H1 (cell line): ENCODE data around the gene GAS6. TPM values are rescaled to one million over a fixed set of nuclear protein-coding genes. Genes with fewer than 3 reads are reported as not detected.

Experiments used
- CTCF ChIA-PET: fragments of 300-600 bp; sonication (Branson Sonifier 250); formaldehyde crosslinking; loops from one replicate; lab custom pipeline; 2021; ENCODE audit not compliant: partially characterized antibody; lab: Charles Lee
- POLR2A ChIA-PET: fragments of 300-600 bp; sonication (Branson Sonifier 250); formaldehyde crosslinking; loops from one replicate; lab custom pipeline; 2021; ENCODE audit warnings: inconsistent platforms; ENCODE audit not compliant: partially characterized antibody; lab: Charles Lee
- DNase-seq, 2 experiments: peaks; one replicate each; pipeline versions ENCODE4 v3.0.0 to v3.0.0-alpha.2; 2010 to 2022; ENCODE audit warnings: low spot score in 2 of 2, low read depth in 1 of 2, mixed read lengths in 1 of 2
- FAIRE-seq: peaks from 2 replicates; lab custom pipeline; 2011; peaks lifted over from hg19 to GRCh38; lab: Jason Lieb, UNC
- H2AFZ ChIP-seq: 2 replicates; pipeline ENCODE4 v1.8.1; 2012; ENCODE audit warnings: low read length, inconsistent platforms
- H2AK5ac ChIP-seq: 2 replicates; pipeline ENCODE4 v1.6.1; 2013; ENCODE audit warnings: low read depth, low read length
- H2BK120ac ChIP-seq: replicated peaks from 2 replicates; pipeline ENCODE3; 2013; ENCODE audit warnings: low read depth, low read length, inconsistent platforms
- H2BK12ac ChIP-seq: 2 replicates; pipeline ENCODE4 v1.6.1; 2013; ENCODE audit warnings: low read depth, low read length
- H2BK15ac ChIP-seq: 2 replicates; pipeline ENCODE4 v1.6.1; 2013; ENCODE audit warnings: low read length
- H2BK20ac ChIP-seq: 2 replicates; pipeline ENCODE4 v1.6.1; 2013; ENCODE audit warnings: low read length
- H2BK5ac ChIP-seq: 2 replicates; pipeline ENCODE4 v1.6.1; 2013; ENCODE audit warnings: low read depth, low read length
- H3K14ac ChIP-seq: 2 replicates; pipeline ENCODE4 v1.6.1; 2013; ENCODE audit warnings: inconsistent platforms; ENCODE audit not compliant: insufficient read length
- H3K18ac ChIP-seq: 2 replicates; pipeline ENCODE4 v1.6.1; 2013; ENCODE audit warnings: low read length; ENCODE audit errors: extremely low read depth
- H3K23ac ChIP-seq: 2 replicates; pipeline ENCODE4 v1.6.1; 2013; ENCODE audit warnings: inconsistent platforms; ENCODE audit not compliant: insufficient read length
- H3K23me2 ChIP-seq: 2 replicates; pipeline ENCODE4 v1.6.1; 2013; ENCODE audit warnings: low read depth, low read length
- H3K27ac ChIP-seq: 2 replicates; pipeline ENCODE4 v1.6.1; 2011; ENCODE audit warnings: low read depth, low read length, inconsistent platforms
- H3K27me3 ChIP-seq, 4 experiments: replicated peaks in 1 of 4; 1 replicate in 1 of 4; 2 replicates in 3 of 4; pipeline versions ENCODE4 v1.6.1 to v1.8.1; 2011 to 2013; ENCODE audit warnings: low read length in 3 of 4, mild to moderate bottlenecking in 3 of 4, inconsistent platforms in 2 of 4, mixed read lengths in 2 of 4, moderate library complexity in 1 of 4; ENCODE audit not compliant: control insufficient read depth in 3 of 4, insufficient read depth in 3 of 4; ENCODE audit errors: extremely low read depth in 1 of 4
- H3K36me3 ChIP-seq, 4 experiments: 2 replicates each; pipeline versions ENCODE4 v1.6.1 to v1.8.1; 2011 to 2013; ENCODE audit warnings: mild to moderate bottlenecking in 4 of 4, low read length in 3 of 4, moderate library complexity in 2 of 4, control low read depth in 1 of 4, inconsistent platforms in 1 of 4; ENCODE audit not compliant: insufficient read depth in 4 of 4, control insufficient read depth in 2 of 4
- H3K4ac ChIP-seq: replicated peaks from 2 replicates; pipeline ENCODE3; 2013; ENCODE audit warnings: low read length, low read depth, mixed read lengths, inconsistent platforms; ENCODE audit not compliant: insufficient read length
- H3K4me1 ChIP-seq, 4 experiments: replicated peaks in 1 of 4; 1 replicate in 1 of 4; 2 replicates in 3 of 4; pipeline versions ENCODE4 v1.6.1 to v1.8.1; 2011 to 2013; ENCODE audit warnings: low read length in 3 of 4, inconsistent platforms in 2 of 4, mixed read lengths in 1 of 4; ENCODE audit not compliant: insufficient read depth in 4 of 4, control insufficient read depth in 3 of 4
- H3K4me2 ChIP-seq, 2 experiments: 2 replicates each; pipeline versions ENCODE4 v1.6.1 to v1.8.1; 2011 to 2013; ENCODE audit warnings: low read depth in 2 of 2, low read length in 2 of 2, control low read depth in 1 of 2, inconsistent platforms in 1 of 2, mild to moderate bottlenecking in 1 of 2; ENCODE audit not compliant: insufficient read depth in 1 of 2
- H3K4me3 ChIP-seq, 4 experiments: fragments of 200-600, 300-600 bp in 1 of 4; sonication (generic), shearing (Covaris generic), sonication (Bioruptor Twin) in 1 of 4; 2 replicates each; pipeline versions ENCODE4 v1.5.1 to v1.8.1; 2011 to 2016; ENCODE audit warnings: low read length in 4 of 4, low read depth in 3 of 4, control low read depth in 2 of 4, inconsistent platforms in 2 of 4, mild to moderate bottlenecking in 2 of 4, mixed read lengths in 1 of 4, moderate library complexity in 1 of 4; ENCODE audit not compliant: insufficient read depth in 2 of 4; ENCODE audit errors: extremely low read depth in 1 of 4
- H3K56ac ChIP-seq: replicated peaks from 2 replicates; pipeline ENCODE3; 2013; ENCODE audit warnings: low read depth, mild to moderate bottlenecking, mixed read lengths, low read length, inconsistent platforms; ENCODE audit not compliant: insufficient read length
- H3K79me1 ChIP-seq: 2 replicates; pipeline ENCODE4 v1.6.1; 2013; ENCODE audit warnings: low read depth, low read length, control low read depth
- H3K79me2 ChIP-seq, 2 experiments: 2 replicates each; pipeline versions ENCODE4 v1.6.1 to v1.8.1; 2012 to 2013; ENCODE audit warnings: low read length in 2 of 2, mild to moderate bottlenecking in 2 of 2, inconsistent platforms in 1 of 2; ENCODE audit not compliant: insufficient read depth in 2 of 2, control insufficient read depth in 1 of 2
- H3K9ac ChIP-seq, 4 experiments: replicated peaks in 1 of 4; 1 replicate in 1 of 4; 2 replicates in 3 of 4; pipeline versions ENCODE4 v1.6.1 to v1.8.1; 2011 to 2013; ENCODE audit warnings: low read depth in 3 of 4, low read length in 3 of 4, control low read depth in 2 of 4, mild to moderate bottlenecking in 2 of 4, moderate library complexity in 2 of 4, inconsistent platforms in 1 of 4; ENCODE audit errors: extremely low read depth in 1 of 4
- H3K9me3 ChIP-seq, 2 experiments: 2 replicates each; pipeline versions ENCODE4 v1.6.1 to v1.8.1; 2012 to 2013; ENCODE audit warnings: mild to moderate bottlenecking in 2 of 2, moderate library complexity in 2 of 2, control low read depth in 1 of 2, inconsistent platforms in 1 of 2, low read depth in 1 of 2, low read length in 1 of 2, mixed read lengths in 1 of 2; ENCODE audit not compliant: insufficient read depth in 2 of 2
- H4K20me1 ChIP-seq, 2 experiments: replicated peaks in 1 of 2; 2 replicates each; pipeline versions ENCODE3 to v1.8.1; 2011 to 2013; ENCODE audit warnings: inconsistent platforms in 2 of 2, low read length in 2 of 2, mild to moderate bottlenecking in 1 of 2; ENCODE audit not compliant: insufficient read depth in 2 of 2, control insufficient read depth in 1 of 2
- H4K5ac ChIP-seq: 2 replicates; pipeline ENCODE4 v1.6.1; 2013; ENCODE audit warnings: low read length, low read depth, mixed read lengths, inconsistent platforms; ENCODE audit not compliant: insufficient read length
- H4K8ac ChIP-seq: 2 replicates; pipeline ENCODE4 v1.8.0; 2013; ENCODE audit warnings: mild to moderate bottlenecking, moderate library complexity, low read length, inconsistent platforms; ENCODE audit not compliant: insufficient read depth; ENCODE audit errors: extremely low read depth
- H4K91ac ChIP-seq: replicated peaks from 2 replicates; pipeline ENCODE3; 2013; ENCODE audit warnings: low read length, mixed read lengths, inconsistent platforms; ENCODE audit not compliant: insufficient read length
- ASH2L ChIP-seq: fragments of 200-600, 300-600 bp; sonication (generic); IDR thresholded peaks from one replicate; pipeline ENCODE4 v1.7.1; 2017; ENCODE audit warnings: low read length
- BRCA1 ChIP-seq: IDR thresholded peaks from 2 replicates; pipeline ENCODE4 v1.6.1; 2012; ENCODE audit warnings: low read depth, low read length, improper control_type of control experiment
- CBX5 ChIP-seq: fragments of 300-800, 300-1000 bp; sonication (generic); IDR thresholded peaks from 2 replicates; pipeline ENCODE4 v1.7.1; 2016; ENCODE audit warnings: antibody characterized with exemption, low read length, low read depth
- CBX8 ChIP-seq: fragments of 300-800, 300-1000 bp; sonication (generic); IDR thresholded peaks from 2 replicates; pipeline ENCODE4 v1.7.1; 2016; ENCODE audit warnings: low read depth, low read length, borderline replicate concordance
- CHD1 ChIP-seq: IDR thresholded peaks from 2 replicates; pipeline ENCODE4 v1.6.1; 2012; ENCODE audit warnings: low read depth, low read length, improper control_type of control experiment
- KDM5A ChIP-seq: fragments of 200-600 bp; IDR thresholded peaks from 2 replicates; pipeline ENCODE4 v1.7.1; 2012; ENCODE audit warnings: mild to moderate bottlenecking, low read length, inconsistent platforms, mixed read lengths
- POLR2A ChIP-seq, 2 experiments: IDR thresholded peaks; 1 replicate in 1 of 2; 2 replicates in 1 of 2; pipeline ENCODE4 v1.6.1; 2011; ENCODE audit warnings: low read depth in 2 of 2, low read length in 2 of 2, mild to moderate bottlenecking in 2 of 2; ENCODE audit errors: control extremely low read depth in 1 of 2
- RAD21 ChIP-seq, 2 experiments: IDR thresholded peaks in 1 of 2; conservative IDR thresholded peaks in 1 of 2; 2 replicates each; pipeline ENCODE4 v1.6.1; 2011; ENCODE audit warnings: low read depth in 2 of 2, low read length in 2 of 2, improper control_type of control experiment in 1 of 2, inconsistent platforms in 1 of 2, mild to moderate bottlenecking in 1 of 2, moderate library complexity in 1 of 2
- RBBP5 ChIP-seq: IDR thresholded peaks from 2 replicates; pipeline ENCODE4 v1.7.1; 2012; ENCODE audit warnings: low read depth, mild to moderate bottlenecking, inconsistent platforms, low read length, moderate library complexity, borderline replicate concordance
- RNF2 ChIP-seq: fragments of 200-900, 300-1000 bp; sonication (generic); IDR thresholded peaks from 2 replicates; pipeline ENCODE4 v1.7.1; 2016; ENCODE audit warnings: borderline replicate concordance, low read depth, mild to moderate bottlenecking, antibody characterized with exemption, low read length; ENCODE audit not compliant: poor library complexity, severe bottlenecking; ENCODE audit errors: missing control alignments
- SP2 ChIP-seq: IDR thresholded peaks from 2 replicates; pipeline ENCODE4 v1.6.1; 2012; ENCODE audit warnings: mild to moderate bottlenecking, low read length, inconsistent platforms
- TAF7 ChIP-seq: optimal IDR thresholded peaks from 2 replicates; pipeline ENCODE3; 2011; ENCODE audit warnings: low read depth, mild to moderate bottlenecking, inconsistent platforms, low read length, moderate library complexity, borderline replicate concordance
- WGBS, 2 experiments: shearing (Covaris generic) in 1 of 2; methylation state at CpG; one replicate each; pipeline versions ENCODE4 v1.1.6 to v1.1.7; 2013 to 2015; ENCODE audit warnings: low lambda C conversion rate in 2 of 2, mixed read lengths in 2 of 2, inconsistent platforms in 1 of 2, low coverage in 1 of 2, missing lambda C conversion rate in 1 of 2; ENCODE audit not compliant: insufficient replicate concordance in 2 of 2, insufficient coverage in 1 of 2, insufficient read length in 1 of 2; ENCODE audit errors: extremely low coverage in 1 of 2, missing lambda C conversion rate in 1 of 2; 5-methylcytosine and 5-hydroxymethylcytosine counted together
- polyA plus RNA-seq, 7 experiments: library from polyadenylated mRNA; depleted of rRNA in 3 of 7; stranded (reverse) in 5 of 7; unstranded in 2 of 7; fragments of >200 nt in 5 of 7; fragments of 200-250 nt in 2 of 7; gene quantifications; 1 replicate in 5 of 7; 2 replicates in 1 of 7; 4 replicates in 1 of 7; pipeline versions ENCODE4 v1.2.1 to v1.2.3, GENCODE V29; 2011 to 2013; ENCODE audit warnings: missing spikeins in 2 of 7, mixed read lengths in 2 of 7
- total RNA-seq: library from RNA; stranded (reverse); fragmentation: NEBNext Ultra II Directional; extraction: Animal tissue kit (Norgen Biotek cat#: 25700); gene quantifications from 2 replicates; pipeline ENCODE4 v1.2.1, GENCODE V29; 2021

The GAS6 gene
- total and polyA plus RNA-seq, 2 of the 8 experiments (the other 6 are each of a cell fraction or from before 2014, with no cell fraction given) = 18.6 to 31.0 TPM

GRCh38 chr13:113874579-113875428 is 10.9 kb upstream of the GAS6 start:
- Histone ChIP-seq H4K91ac (no peak overlapping the region), H2BK5ac (no peak overlapping the region), H2BK20ac (no peak overlapping the region), H3K27me3 (no peaks in the 10 kb centered on the region), H4K20me1 (no peaks in the 10 kb centered on the region), H3K9me3 (no peaks in the 10 kb centered on the region), H3K23me2 (no peaks in the 10 kb centered on the region; the same call in 1 of the 2 replicates), H3K9ac (no peak overlapping the region), H3K4ac (no peak overlapping the region), H3K18ac (no peak overlapping the region), H3K27ac (no peak overlapping the region), H3K14ac (no peak overlapping the region), H3K79me1 (no peaks in the 10 kb centered on the region), H2AFZ (no peak overlapping the region), H4K5ac (no peak overlapping the region), H2AK5ac (no peak overlapping the region; the same call in 1 of the 2 replicates), H3K36me3 (no peaks in the 10 kb centered on the region), H2BK15ac (no peak overlapping the region), H3K23ac (no peak overlapping the region), H3K56ac (no peak overlapping the region), H3K79me2 (no peaks in the 10 kb centered on the region), H2BK12ac (no peak overlapping the region), H4K8ac (no peak overlapping the region), H3K4me1 (no peaks in the 10 kb centered on the region; a peak in 1 of 7 replicates), H2BK120ac (no peak overlapping the region), H3K4me3 (no peak overlapping the region), H3K4me2 (no peak overlapping the region)
- ChIA-PET CTCF (interaction anchor here (0.6 to 1.5 kb wide), 4 partner anchors 13 to 367 kb away, joined by 3 to 4 read pairs (median 4); no protein-coding TSS in a partner anchor), POLR2A (no interaction called here)
- WGBS, 2 experiments = 82% methylated on average over 21 of the region's 26 CpGs; no CpG with 5 or more reads in 1 of the 2 experiments
- FAIRE-seq = no peak
- DNase-seq = no peak
- no peak for TF ChIP-seq CHD1
- no peak for TF ChIP-seq RAD21 (IDR thresholded peaks at IDR 0.05 in 1 of 2, conservative IDR thresholded peaks at IDR 0.05 in 1 of 2; ENCODE audit: low read depth in 2 of 2, low read length in 2 of 2)
- TF ChIP-seq CBX8 = no peak
- TF ChIP-seq KDM5A = no peak
- TF ChIP-seq TAF7 = no peak
- no peak for TF ChIP-seq RNF2
- no peak for TF ChIP-seq SP2
- no peak for TF ChIP-seq POLR2A (IDR thresholded peaks at IDR 0.05; ENCODE audit: control extremely low read depth in 1 of 2, low read depth in 2 of 2, low read length in 2 of 2)
- TF ChIP-seq CBX5 = no peak
- TF ChIP-seq ASH2L = no peak
- no peak for TF ChIP-seq BRCA1
- no peak for TF ChIP-seq RBBP5
